H1 (cell line): ENCODE measurements around the gene BNC2. TPM values are rescaled to one million over a fixed set of nuclear protein-coding genes. Genes with fewer than 3 reads are reported as not detected.

Experiments used
- CTCF ChIA-PET: fragments of 300-600 bp; sonication (Branson Sonifier 250); formaldehyde crosslinking; loops from one replicate; lab custom pipeline; 2021; ENCODE audit not compliant: partially characterized antibody; lab: Charles Lee
- POLR2A ChIA-PET: fragments of 300-600 bp; sonication (Branson Sonifier 250); formaldehyde crosslinking; loops from one replicate; lab custom pipeline; 2021; ENCODE audit warnings: inconsistent platforms; ENCODE audit not compliant: partially characterized antibody; lab: Charles Lee
- DNase-seq, 2 experiments: peaks; one replicate each; pipeline versions ENCODE4 v3.0.0 to v3.0.0-alpha.2; 2010 to 2022; ENCODE audit warnings: low spot score in 2 of 2, low read depth in 1 of 2, mixed read lengths in 1 of 2
- FAIRE-seq: peaks from 2 replicates; lab custom pipeline; 2011; peaks lifted over from hg19 to GRCh38; lab: Jason Lieb, UNC
- H2AFZ ChIP-seq: 2 replicates; pipeline ENCODE4 v1.8.1; 2012; ENCODE audit warnings: low read length, inconsistent platforms
- H2AK5ac ChIP-seq: 2 replicates; pipeline ENCODE4 v1.6.1; 2013; ENCODE audit warnings: low read depth, low read length
- H2BK120ac ChIP-seq: replicated peaks from 2 replicates; pipeline ENCODE3; 2013; ENCODE audit warnings: low read depth, low read length, inconsistent platforms
- H2BK12ac ChIP-seq: 2 replicates; pipeline ENCODE4 v1.6.1; 2013; ENCODE audit warnings: low read depth, low read length
- H2BK15ac ChIP-seq: 2 replicates; pipeline ENCODE4 v1.6.1; 2013; ENCODE audit warnings: low read length
- H2BK20ac ChIP-seq: 2 replicates; pipeline ENCODE4 v1.6.1; 2013; ENCODE audit warnings: low read length
- H2BK5ac ChIP-seq: 2 replicates; pipeline ENCODE4 v1.6.1; 2013; ENCODE audit warnings: low read depth, low read length
- H3K14ac ChIP-seq: 2 replicates; pipeline ENCODE4 v1.6.1; 2013; ENCODE audit warnings: inconsistent platforms; ENCODE audit not compliant: insufficient read length
- H3K18ac ChIP-seq: 2 replicates; pipeline ENCODE4 v1.6.1; 2013; ENCODE audit warnings: low read length; ENCODE audit errors: extremely low read depth
- H3K23ac ChIP-seq: 2 replicates; pipeline ENCODE4 v1.6.1; 2013; ENCODE audit warnings: inconsistent platforms; ENCODE audit not compliant: insufficient read length
- H3K23me2 ChIP-seq: 2 replicates; pipeline ENCODE4 v1.6.1; 2013; ENCODE audit warnings: low read depth, low read length
- H3K27ac ChIP-seq: 2 replicates; pipeline ENCODE4 v1.6.1; 2011; ENCODE audit warnings: low read depth, low read length, inconsistent platforms
- H3K27me3 ChIP-seq, 4 experiments: replicated peaks in 1 of 4; 1 replicate in 1 of 4; 2 replicates in 3 of 4; pipeline versions ENCODE4 v1.6.1 to v1.8.1; 2011 to 2013; ENCODE audit warnings: low read length in 3 of 4, mild to moderate bottlenecking in 3 of 4, inconsistent platforms in 2 of 4, mixed read lengths in 2 of 4, moderate library complexity in 1 of 4; ENCODE audit not compliant: control insufficient read depth in 3 of 4, insufficient read depth in 3 of 4; ENCODE audit errors: extremely low read depth in 1 of 4
- H3K36me3 ChIP-seq, 4 experiments: 2 replicates each; pipeline versions ENCODE4 v1.6.1 to v1.8.1; 2011 to 2013; ENCODE audit warnings: mild to moderate bottlenecking in 4 of 4, low read length in 3 of 4, moderate library complexity in 2 of 4, control low read depth in 1 of 4, inconsistent platforms in 1 of 4; ENCODE audit not compliant: insufficient read depth in 4 of 4, control insufficient read depth in 2 of 4
- H3K4ac ChIP-seq: replicated peaks from 2 replicates; pipeline ENCODE3; 2013; ENCODE audit warnings: low read length, low read depth, mixed read lengths, inconsistent platforms; ENCODE audit not compliant: insufficient read length
- H3K4me1 ChIP-seq, 4 experiments: replicated peaks in 1 of 4; 1 replicate in 1 of 4; 2 replicates in 3 of 4; pipeline versions ENCODE4 v1.6.1 to v1.8.1; 2011 to 2013; ENCODE audit warnings: low read length in 3 of 4, inconsistent platforms in 2 of 4, mixed read lengths in 1 of 4; ENCODE audit not compliant: insufficient read depth in 4 of 4, control insufficient read depth in 3 of 4
- H3K4me2 ChIP-seq, 2 experiments: 2 replicates each; pipeline versions ENCODE4 v1.6.1 to v1.8.1; 2011 to 2013; ENCODE audit warnings: low read depth in 2 of 2, low read length in 2 of 2, control low read depth in 1 of 2, inconsistent platforms in 1 of 2, mild to moderate bottlenecking in 1 of 2; ENCODE audit not compliant: insufficient read depth in 1 of 2
- H3K4me3 ChIP-seq, 4 experiments: fragments of 200-600, 300-600 bp in 1 of 4; sonication (generic), shearing (Covaris generic), sonication (Bioruptor Twin) in 1 of 4; 2 replicates each; pipeline versions ENCODE4 v1.5.1 to v1.8.1; 2011 to 2016; ENCODE audit warnings: low read length in 4 of 4, low read depth in 3 of 4, control low read depth in 2 of 4, inconsistent platforms in 2 of 4, mild to moderate bottlenecking in 2 of 4, mixed read lengths in 1 of 4, moderate library complexity in 1 of 4; ENCODE audit not compliant: insufficient read depth in 2 of 4; ENCODE audit errors: extremely low read depth in 1 of 4
- H3K56ac ChIP-seq: replicated peaks from 2 replicates; pipeline ENCODE3; 2013; ENCODE audit warnings: low read depth, mild to moderate bottlenecking, mixed read lengths, low read length, inconsistent platforms; ENCODE audit not compliant: insufficient read length
- H3K79me1 ChIP-seq: 2 replicates; pipeline ENCODE4 v1.6.1; 2013; ENCODE audit warnings: low read depth, low read length, control low read depth
- H3K79me2 ChIP-seq, 2 experiments: 2 replicates each; pipeline versions ENCODE4 v1.6.1 to v1.8.1; 2012 to 2013; ENCODE audit warnings: low read length in 2 of 2, mild to moderate bottlenecking in 2 of 2, inconsistent platforms in 1 of 2; ENCODE audit not compliant: insufficient read depth in 2 of 2, control insufficient read depth in 1 of 2
- H3K9ac ChIP-seq, 4 experiments: replicated peaks in 1 of 4; 1 replicate in 1 of 4; 2 replicates in 3 of 4; pipeline versions ENCODE4 v1.6.1 to v1.8.1; 2011 to 2013; ENCODE audit warnings: low read depth in 3 of 4, low read length in 3 of 4, control low read depth in 2 of 4, mild to moderate bottlenecking in 2 of 4, moderate library complexity in 2 of 4, inconsistent platforms in 1 of 4; ENCODE audit errors: extremely low read depth in 1 of 4
- H3K9me3 ChIP-seq, 2 experiments: 2 replicates each; pipeline versions ENCODE4 v1.6.1 to v1.8.1; 2012 to 2013; ENCODE audit warnings: mild to moderate bottlenecking in 2 of 2, moderate library complexity in 2 of 2, control low read depth in 1 of 2, inconsistent platforms in 1 of 2, low read depth in 1 of 2, low read length in 1 of 2, mixed read lengths in 1 of 2; ENCODE audit not compliant: insufficient read depth in 2 of 2
- H4K20me1 ChIP-seq, 2 experiments: replicated peaks in 1 of 2; 2 replicates each; pipeline versions ENCODE3 to v1.8.1; 2011 to 2013; ENCODE audit warnings: inconsistent platforms in 2 of 2, low read length in 2 of 2, mild to moderate bottlenecking in 1 of 2; ENCODE audit not compliant: insufficient read depth in 2 of 2, control insufficient read depth in 1 of 2
- H4K5ac ChIP-seq: 2 replicates; pipeline ENCODE4 v1.6.1; 2013; ENCODE audit warnings: low read length, low read depth, mixed read lengths, inconsistent platforms; ENCODE audit not compliant: insufficient read length
- H4K8ac ChIP-seq: 2 replicates; pipeline ENCODE4 v1.8.0; 2013; ENCODE audit warnings: mild to moderate bottlenecking, moderate library complexity, low read length, inconsistent platforms; ENCODE audit not compliant: insufficient read depth; ENCODE audit errors: extremely low read depth
- H4K91ac ChIP-seq: replicated peaks from 2 replicates; pipeline ENCODE3; 2013; ENCODE audit warnings: low read length, mixed read lengths, inconsistent platforms; ENCODE audit not compliant: insufficient read length
- ATF3 ChIP-seq: IDR thresholded peaks from 2 replicates; pipeline ENCODE4 v1.6.1; 2011; ENCODE audit warnings: low read depth, mild to moderate bottlenecking, low read length; ENCODE audit not compliant: insufficient read depth
- CBX5 ChIP-seq: fragments of 300-800, 300-1000 bp; sonication (generic); IDR thresholded peaks from 2 replicates; pipeline ENCODE4 v1.7.1; 2016; ENCODE audit warnings: antibody characterized with exemption, low read length, low read depth
- EZH2 ChIP-seq: fragments of 200-600 bp; sonication (generic); IDR thresholded peaks from 2 replicates; pipeline ENCODE4 v1.7.1; 2012; ENCODE audit warnings: low read depth, mild to moderate bottlenecking, moderate library complexity, low read length, inconsistent platforms; ENCODE audit not compliant: severe bottlenecking
- HDAC2 ChIP-seq, 2 experiments: fragments of 300-600 bp in 1 of 2; sonication (generic) in 1 of 2; IDR thresholded peaks; 2 replicates each; pipeline ENCODE4 v1.6.1; 2011 to 2012; ENCODE audit warnings: low read depth in 2 of 2, low read length in 2 of 2, mild to moderate bottlenecking in 2 of 2, moderate library complexity in 2 of 2, borderline replicate concordance in 1 of 2, inconsistent platforms in 1 of 2
- POLR2AphosphoS5 ChIP-seq: IDR thresholded peaks from 2 replicates; pipeline ENCODE4 v1.6.1; 2011; ENCODE audit warnings: low read depth, low read length
- RAD21 ChIP-seq, 2 experiments: IDR thresholded peaks in 1 of 2; conservative IDR thresholded peaks in 1 of 2; 2 replicates each; pipeline ENCODE4 v1.6.1; 2011; ENCODE audit warnings: low read depth in 2 of 2, low read length in 2 of 2, improper control_type of control experiment in 1 of 2, inconsistent platforms in 1 of 2, mild to moderate bottlenecking in 1 of 2, moderate library complexity in 1 of 2
- SIX5 ChIP-seq: IDR thresholded peaks from 2 replicates; pipeline ENCODE4 v1.6.1; 2011; ENCODE audit warnings: mild to moderate bottlenecking, low read depth, low read length
- WGBS, 2 experiments: shearing (Covaris generic) in 1 of 2; methylation state at CpG; one replicate each; pipeline versions ENCODE4 v1.1.6 to v1.1.7; 2013 to 2015; ENCODE audit warnings: low lambda C conversion rate in 2 of 2, mixed read lengths in 2 of 2, inconsistent platforms in 1 of 2, low coverage in 1 of 2, missing lambda C conversion rate in 1 of 2; ENCODE audit not compliant: insufficient replicate concordance in 2 of 2, insufficient coverage in 1 of 2, insufficient read length in 1 of 2; ENCODE audit errors: extremely low coverage in 1 of 2, missing lambda C conversion rate in 1 of 2; 5-methylcytosine and 5-hydroxymethylcytosine counted together
- polyA plus RNA-seq, 7 experiments: library from polyadenylated mRNA; depleted of rRNA in 3 of 7; stranded (reverse) in 5 of 7; unstranded in 2 of 7; fragments of >200 nt in 5 of 7; fragments of 200-250 nt in 2 of 7; gene quantifications; 1 replicate in 5 of 7; 2 replicates in 1 of 7; 4 replicates in 1 of 7; pipeline versions ENCODE4 v1.2.1 to v1.2.3, GENCODE V29; 2011 to 2013; ENCODE audit warnings: missing spikeins in 2 of 7, mixed read lengths in 2 of 7
- total RNA-seq: library from RNA; stranded (reverse); fragmentation: NEBNext Ultra II Directional; extraction: Animal tissue kit (Norgen Biotek cat#: 25700); gene quantifications from 2 replicates; pipeline ENCODE4 v1.2.1, GENCODE V29; 2021
- TF ChIP-seq, protein P1 (sequence below): IDR thresholded peaks from 2 replicates; pipeline ENCODE4 v1.6.1; 2012; ENCODE audit warnings: inconsistent platforms
- TF ChIP-seq, protein P2 (sequence below), 3 experiments: IDR thresholded peaks; 1 replicate in 2 of 3; 2 replicates in 1 of 3; pipeline versions ENCODE4 v1.5.1 to v1.6.1; 2011; ENCODE audit warnings: low read length in 3 of 3, mild to moderate bottlenecking in 3 of 3, inconsistent platforms in 2 of 3, low read depth in 1 of 3, moderate library complexity in 1 of 3; ENCODE audit not compliant: insufficient read depth in 1 of 3; ENCODE audit errors: control extremely low read depth in 1 of 3

The BNC2 gene
- total and polyA plus RNA-seq, 2 of the 8 experiments (the other 6 are each of a cell fraction or from before 2014, with no cell fraction given): 16.0 to 26.8 TPM

GRCh38 chr9:16672501-16672900 is 198.0 kb downstream of the BNC2 start:
- H4K8ac ChIP-seq: no peak overlapping the region
- no peaks in the 10 kb centered on the region for H3K79me1 ChIP-seq
- no peak overlapping the region for H3K4me2 ChIP-seq
- no peaks in the 10 kb centered on the region for H3K36me3 ChIP-seq
- no peak overlapping the region for H3K14ac ChIP-seq
- no peak overlapping the region for H3K23ac ChIP-seq
- H2BK15ac ChIP-seq: no peak overlapping the region
- no peaks in the 10 kb centered on the region for H3K23me2 ChIP-seq
- H3K9ac ChIP-seq: no peak overlapping the region
- no peak overlapping the region for H2BK5ac ChIP-seq
- no peak overlapping the region for H2AK5ac ChIP-seq
- no peak overlapping the region for H3K4me3 ChIP-seq
- H4K5ac ChIP-seq: no peak overlapping the region
- 88% methylated on average over 3 of the region's 3 CpGs; no CpG with 5 or more reads in 1 of the 2 experiments for WGBS, 2 experiments
- H3K4ac ChIP-seq: no peak overlapping the region
- H3K27ac ChIP-seq: no peak overlapping the region
- H2BK20ac ChIP-seq: no peak overlapping the region
- no peak overlapping the region for H4K91ac ChIP-seq
- CTCF ChIA-PET: no interaction called here
- H4K20me1 ChIP-seq: no peaks in the 10 kb centered on the region
- no peaks in the 10 kb centered on the region for H3K9me3 ChIP-seq
- no peak for DNase-seq
- POLR2A ChIA-PET: no interaction called here
- H3K18ac ChIP-seq: no peak overlapping the region
- peaks cover 0 to 4% (median 0%) of the 10 kb centered on the region in 4 experiments; a peak in 1 of 7 replicates for H3K4me1 ChIP-seq
- no peak overlapping the region for H2BK12ac ChIP-seq
- H3K56ac ChIP-seq: no peak overlapping the region
- no peak overlapping the region for H2BK120ac ChIP-seq
- no peaks in the 10 kb centered on the region for H3K27me3 ChIP-seq
- peak; percentile 24 for FAIRE-seq
- H3K79me2 ChIP-seq: peaks cover 0 to 10% of the 10 kb centered on the region in 2 experiments; a peak in 2 of 4 replicates
- no peak overlapping the region for H2AFZ ChIP-seq
- TF ChIP-seq SIX5 (no peak), POLR2AphosphoS5 (no peak), HDAC2 (IDR thresholded peaks at IDR 0.05; ENCODE audit: borderline replicate concordance in 1 of 2, low read depth in 2 of 2, low read length in 2 of 2) (no peak), ATF3 (no peak), CBX5 (no peak), EZH2 (no peak), RAD21 (IDR thresholded peaks at IDR 0.05 in 1 of 2, conservative IDR thresholded peaks at IDR 0.05 in 1 of 2; ENCODE audit: low read depth in 2 of 2, low read length in 2 of 2) (no peak)
- TF ChIP-seq, protein P1, sequence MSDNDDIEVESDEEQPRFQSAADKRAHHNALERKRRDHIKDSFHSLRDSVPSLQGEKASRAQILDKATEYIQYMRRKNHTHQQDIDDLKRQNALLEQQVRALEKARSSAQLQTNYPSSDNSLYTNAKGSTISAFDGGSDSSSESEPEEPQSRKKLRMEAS: no peak
- TF ChIP-seq, protein P2, sequence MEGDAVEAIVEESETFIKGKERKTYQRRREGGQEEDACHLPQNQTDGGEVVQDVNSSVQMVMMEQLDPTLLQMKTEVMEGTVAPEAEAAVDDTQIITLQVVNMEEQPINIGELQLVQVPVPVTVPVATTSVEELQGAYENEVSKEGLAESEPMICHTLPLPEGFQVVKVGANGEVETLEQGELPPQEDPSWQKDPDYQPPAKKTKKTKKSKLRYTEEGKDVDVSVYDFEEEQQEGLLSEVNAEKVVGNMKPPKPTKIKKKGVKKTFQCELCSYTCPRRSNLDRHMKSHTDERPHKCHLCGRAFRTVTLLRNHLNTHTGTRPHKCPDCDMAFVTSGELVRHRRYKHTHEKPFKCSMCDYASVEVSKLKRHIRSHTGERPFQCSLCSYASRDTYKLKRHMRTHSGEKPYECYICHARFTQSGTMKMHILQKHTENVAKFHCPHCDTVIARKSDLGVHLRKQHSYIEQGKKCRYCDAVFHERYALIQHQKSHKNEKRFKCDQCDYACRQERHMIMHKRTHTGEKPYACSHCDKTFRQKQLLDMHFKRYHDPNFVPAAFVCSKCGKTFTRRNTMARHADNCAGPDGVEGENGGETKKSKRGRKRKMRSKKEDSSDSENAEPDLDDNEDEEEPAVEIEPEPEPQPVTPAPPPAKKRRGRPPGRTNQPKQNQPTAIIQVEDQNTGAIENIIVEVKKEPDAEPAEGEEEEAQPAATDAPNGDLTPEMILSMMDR (IDR thresholded peaks at IDR 0.05; ENCODE audit: control extremely low read depth in 1 of 3, insufficient read depth in 1 of 3, low read depth in 1 of 3, low read length in 3 of 3): no peak
